Gastrocnemius medialis (tissue), 4 donors: Measurements from ENCODE around the gene PCDHA7.
"Not testable (repeated sequence)": the region's sequence is repeated elsewhere in the genome, so short reads cannot be mapped to it uniquely, and the experiment has no call there.

ENCODE experiments used
- POLR2A ChIP-seq, 2 donors: fragments of 450-650 bp; IDR thresholded peaks; one replicate each; pipeline ENCODE4 v1.6.1; 2017; ENCODE audit warnings: antibody characterized with exemption in 2 of 2, mild to moderate bottlenecking in 2 of 2, moderate library complexity in 2 of 2
- TF ChIP-seq, protein P1 (sequence below), 5 experiments: fragments of 450-650 bp in 3 of 5; fragments of 200-600 bp in 2 of 5; sonication (generic) in 2 of 5; IDR thresholded peaks in 4 of 5; conservative IDR thresholded peaks in 1 of 5; 1 replicate in 4 of 5; 2 replicates in 1 of 5; pipeline ENCODE4 v1.5.1; 2016 to 2019; ENCODE audit warnings: antibody characterized with exemption in 5 of 5, mild to moderate bottlenecking in 3 of 5, moderate library complexity in 3 of 5

DNA sequence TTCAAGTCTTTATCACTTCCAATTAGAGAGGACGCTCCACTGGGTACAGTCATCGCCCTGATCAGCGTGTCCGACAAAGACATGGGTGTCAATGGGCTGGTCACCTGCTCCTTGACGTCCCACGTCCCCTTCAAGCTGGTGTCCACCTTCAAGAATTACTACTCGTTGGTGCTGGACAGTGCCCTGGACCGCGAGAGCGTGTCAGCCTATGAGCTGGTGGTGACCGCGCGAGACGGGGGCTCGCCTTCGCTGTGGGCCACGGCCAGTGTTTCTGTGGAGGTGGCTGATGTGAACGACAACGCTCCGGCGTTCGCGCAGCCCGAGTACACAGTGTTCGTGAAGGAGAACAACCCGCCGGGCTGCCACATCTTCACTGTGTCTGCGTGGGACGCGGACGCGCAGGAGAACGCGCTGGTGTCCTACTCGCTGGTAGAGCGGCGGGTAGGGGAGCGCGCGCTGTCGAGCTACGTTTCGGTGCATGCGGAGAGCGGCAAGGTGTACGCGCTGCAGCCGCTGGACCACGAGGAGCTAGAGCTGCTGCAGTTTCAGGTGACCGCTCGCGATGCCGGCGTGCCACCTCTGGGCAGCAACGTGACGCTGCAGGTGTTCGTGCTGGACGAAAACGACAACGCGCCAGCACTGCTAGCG, 25.7 kb upstream of the PCDHA7 start:
- TF ChIP-seq, protein P1, sequence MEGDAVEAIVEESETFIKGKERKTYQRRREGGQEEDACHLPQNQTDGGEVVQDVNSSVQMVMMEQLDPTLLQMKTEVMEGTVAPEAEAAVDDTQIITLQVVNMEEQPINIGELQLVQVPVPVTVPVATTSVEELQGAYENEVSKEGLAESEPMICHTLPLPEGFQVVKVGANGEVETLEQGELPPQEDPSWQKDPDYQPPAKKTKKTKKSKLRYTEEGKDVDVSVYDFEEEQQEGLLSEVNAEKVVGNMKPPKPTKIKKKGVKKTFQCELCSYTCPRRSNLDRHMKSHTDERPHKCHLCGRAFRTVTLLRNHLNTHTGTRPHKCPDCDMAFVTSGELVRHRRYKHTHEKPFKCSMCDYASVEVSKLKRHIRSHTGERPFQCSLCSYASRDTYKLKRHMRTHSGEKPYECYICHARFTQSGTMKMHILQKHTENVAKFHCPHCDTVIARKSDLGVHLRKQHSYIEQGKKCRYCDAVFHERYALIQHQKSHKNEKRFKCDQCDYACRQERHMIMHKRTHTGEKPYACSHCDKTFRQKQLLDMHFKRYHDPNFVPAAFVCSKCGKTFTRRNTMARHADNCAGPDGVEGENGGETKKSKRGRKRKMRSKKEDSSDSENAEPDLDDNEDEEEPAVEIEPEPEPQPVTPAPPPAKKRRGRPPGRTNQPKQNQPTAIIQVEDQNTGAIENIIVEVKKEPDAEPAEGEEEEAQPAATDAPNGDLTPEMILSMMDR (IDR thresholded peaks at IDR 0.05 in 4 of 5, conservative IDR thresholded peaks at IDR 0.05 in 1 of 5): not testable (repeated sequence)
- not testable (repeated sequence) for TF ChIP-seq POLR2A (IDR thresholded peaks at IDR 0.05)
